ENCODE measurements around the gene ZBTB1.
"Not testable (repeated sequence)": the region's sequence is repeated elsewhere in the genome, so short reads cannot be mapped to it uniquely, and the experiment has no call there.

ZBTB1 gene

DNA sequence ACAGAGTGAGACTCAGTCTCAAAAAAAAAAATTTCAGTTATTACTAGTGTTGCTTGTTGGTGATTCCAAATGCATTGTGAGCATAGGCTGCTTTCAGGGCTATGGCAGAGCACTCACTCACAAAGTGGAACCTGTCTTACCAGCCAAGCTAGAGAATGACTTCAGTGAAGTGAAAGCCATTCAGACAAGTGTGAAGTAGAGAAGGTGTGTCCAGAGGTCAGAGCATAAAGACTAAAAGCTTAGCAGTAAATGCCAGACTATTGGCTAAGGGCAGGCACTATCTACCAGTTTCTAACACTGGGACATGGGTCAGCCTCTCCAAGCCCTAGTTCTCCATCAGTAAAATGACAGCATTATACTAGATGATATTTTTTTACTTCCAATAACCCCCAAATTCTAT lies 57.9 kb downstream of the ZBTB1 start:
- TF ChIP-seq, protein P1, sequence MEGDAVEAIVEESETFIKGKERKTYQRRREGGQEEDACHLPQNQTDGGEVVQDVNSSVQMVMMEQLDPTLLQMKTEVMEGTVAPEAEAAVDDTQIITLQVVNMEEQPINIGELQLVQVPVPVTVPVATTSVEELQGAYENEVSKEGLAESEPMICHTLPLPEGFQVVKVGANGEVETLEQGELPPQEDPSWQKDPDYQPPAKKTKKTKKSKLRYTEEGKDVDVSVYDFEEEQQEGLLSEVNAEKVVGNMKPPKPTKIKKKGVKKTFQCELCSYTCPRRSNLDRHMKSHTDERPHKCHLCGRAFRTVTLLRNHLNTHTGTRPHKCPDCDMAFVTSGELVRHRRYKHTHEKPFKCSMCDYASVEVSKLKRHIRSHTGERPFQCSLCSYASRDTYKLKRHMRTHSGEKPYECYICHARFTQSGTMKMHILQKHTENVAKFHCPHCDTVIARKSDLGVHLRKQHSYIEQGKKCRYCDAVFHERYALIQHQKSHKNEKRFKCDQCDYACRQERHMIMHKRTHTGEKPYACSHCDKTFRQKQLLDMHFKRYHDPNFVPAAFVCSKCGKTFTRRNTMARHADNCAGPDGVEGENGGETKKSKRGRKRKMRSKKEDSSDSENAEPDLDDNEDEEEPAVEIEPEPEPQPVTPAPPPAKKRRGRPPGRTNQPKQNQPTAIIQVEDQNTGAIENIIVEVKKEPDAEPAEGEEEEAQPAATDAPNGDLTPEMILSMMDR (IDR thresholded peaks at IDR 0.05; ENCODE audit: borderline replicate concordance, control extremely low read depth, extremely low read depth, insufficient read depth, missing control alignments) = no peak
- DNase-seq (ENCODE audit: low spot score) = no peak
- in situ Hi-C loops (cut with MboI; ENCODE audit: low sequenced_read_pairs, unreplicated experiment) = no loop called here

DNA sequence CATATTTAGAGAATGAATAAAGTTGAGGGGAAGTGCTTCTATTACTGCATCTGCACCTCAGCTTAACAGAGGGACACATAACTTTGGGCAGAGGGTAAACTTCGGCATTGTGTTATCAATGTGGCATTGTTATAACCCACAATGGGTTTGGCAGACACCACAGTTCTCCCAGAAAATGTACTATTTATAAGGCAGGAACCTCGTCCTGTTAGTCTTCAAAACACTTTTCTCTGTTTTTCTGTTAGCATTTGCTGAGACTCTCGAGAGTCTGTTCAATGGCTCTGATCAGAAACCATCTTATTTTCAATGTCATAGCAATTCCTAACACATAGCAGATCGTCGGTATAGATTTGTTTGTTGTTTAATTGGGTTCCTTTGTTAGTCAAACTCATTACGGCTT lies 59.1 kb downstream of the ZBTB1 start:
- TF ChIP-seq, protein P1 (IDR thresholded peaks at IDR 0.05; ENCODE audit: borderline replicate concordance, control extremely low read depth, extremely low read depth, insufficient read depth, missing control alignments) = no peak
- in situ Hi-C loops (cut with MboI; ENCODE audit: low sequenced_read_pairs, unreplicated experiment) = no loop called here
- DNase-seq (ENCODE audit: low spot score) = no peak

DNA sequence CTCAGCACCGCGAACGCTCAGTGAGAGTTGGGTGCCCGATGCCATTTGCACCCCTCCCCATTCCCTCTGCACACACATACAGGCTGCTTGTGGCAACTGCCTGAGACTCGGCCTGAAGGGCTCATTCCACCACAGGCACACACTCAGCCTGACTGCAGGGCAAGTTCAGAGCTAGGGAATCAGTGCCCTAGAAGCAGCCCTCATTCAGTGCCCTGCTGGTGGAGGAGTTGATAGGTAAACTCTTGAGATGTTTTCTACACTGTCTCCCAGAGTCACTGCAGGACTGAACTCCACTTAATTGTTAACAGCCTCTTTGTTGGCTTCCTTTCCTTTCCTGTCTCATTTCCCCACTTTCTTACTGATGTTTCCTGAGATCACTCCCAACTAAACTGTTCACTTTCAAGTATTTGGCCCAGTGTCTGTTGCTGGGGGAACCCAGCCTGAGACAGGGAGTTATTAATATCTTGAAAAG lies 62.1 kb downstream of the ZBTB1 start:
- in situ Hi-C loops (cut with MboI; ENCODE audit: low sequenced_read_pairs, unreplicated experiment) = no loop called here
- TF ChIP-seq, protein P1 (IDR thresholded peaks at IDR 0.05; ENCODE audit: borderline replicate concordance, control extremely low read depth, extremely low read depth, insufficient read depth, missing control alignments) = no peak
- DNase-seq (ENCODE audit: low spot score) = no peak

DNA sequence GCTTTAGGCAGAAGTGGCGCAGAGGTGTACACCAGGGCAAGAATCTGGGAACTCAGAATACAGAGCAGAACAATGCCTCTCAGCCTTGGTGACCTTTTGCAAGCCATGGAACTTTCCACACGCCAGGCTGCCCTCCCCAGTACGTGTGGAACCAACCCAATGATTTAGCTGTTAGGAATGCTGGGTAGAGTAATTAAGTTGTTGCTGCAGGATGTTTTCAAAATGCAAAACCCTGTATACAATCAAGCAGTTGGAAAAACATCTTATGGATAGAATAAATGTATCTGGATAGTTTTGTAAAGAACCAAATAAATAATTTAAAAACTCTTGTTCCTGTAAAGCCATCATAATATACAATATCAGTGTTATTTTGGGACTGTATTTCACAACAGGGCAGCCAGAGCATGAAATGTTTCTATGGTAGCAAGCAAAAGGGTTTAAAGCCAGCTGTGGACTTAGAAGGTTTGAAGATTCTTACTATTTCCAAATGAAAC lies 64.6 kb downstream of the ZBTB1 start:
- TF ChIP-seq, protein P1 (IDR thresholded peaks at IDR 0.05; ENCODE audit: borderline replicate concordance, control extremely low read depth, extremely low read depth, insufficient read depth, missing control alignments) = no peak
- in situ Hi-C loops (cut with MboI; ENCODE audit: low sequenced_read_pairs, unreplicated experiment) = no loop called here
- no peak for DNase-seq (ENCODE audit: low spot score)

DNA sequence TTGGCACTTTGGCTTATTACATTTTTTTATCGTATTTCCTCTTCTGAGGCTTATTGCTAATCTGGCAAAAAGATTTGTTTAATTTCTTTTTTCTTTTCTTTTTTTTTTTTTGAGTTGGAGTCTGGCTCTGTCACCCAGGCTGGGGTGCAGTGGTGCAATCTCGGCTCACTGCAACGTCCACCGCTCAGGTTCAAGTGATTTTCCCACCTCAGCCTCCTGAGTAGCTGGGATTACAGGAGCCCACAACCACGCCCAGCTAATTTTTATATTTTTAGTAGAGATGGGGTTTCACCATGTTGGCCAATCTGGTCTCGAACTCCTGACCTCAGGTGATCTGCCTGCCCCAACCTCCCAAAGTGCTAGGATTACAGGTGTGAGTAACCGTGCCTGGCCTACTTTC lies 65.1 kb downstream of the ZBTB1 start:
- DNase-seq (ENCODE audit: low spot score); in situ Hi-C loops (cut with MboI; ENCODE audit: low sequenced_read_pairs, unreplicated experiment): not testable (repeated sequence)

DNA sequence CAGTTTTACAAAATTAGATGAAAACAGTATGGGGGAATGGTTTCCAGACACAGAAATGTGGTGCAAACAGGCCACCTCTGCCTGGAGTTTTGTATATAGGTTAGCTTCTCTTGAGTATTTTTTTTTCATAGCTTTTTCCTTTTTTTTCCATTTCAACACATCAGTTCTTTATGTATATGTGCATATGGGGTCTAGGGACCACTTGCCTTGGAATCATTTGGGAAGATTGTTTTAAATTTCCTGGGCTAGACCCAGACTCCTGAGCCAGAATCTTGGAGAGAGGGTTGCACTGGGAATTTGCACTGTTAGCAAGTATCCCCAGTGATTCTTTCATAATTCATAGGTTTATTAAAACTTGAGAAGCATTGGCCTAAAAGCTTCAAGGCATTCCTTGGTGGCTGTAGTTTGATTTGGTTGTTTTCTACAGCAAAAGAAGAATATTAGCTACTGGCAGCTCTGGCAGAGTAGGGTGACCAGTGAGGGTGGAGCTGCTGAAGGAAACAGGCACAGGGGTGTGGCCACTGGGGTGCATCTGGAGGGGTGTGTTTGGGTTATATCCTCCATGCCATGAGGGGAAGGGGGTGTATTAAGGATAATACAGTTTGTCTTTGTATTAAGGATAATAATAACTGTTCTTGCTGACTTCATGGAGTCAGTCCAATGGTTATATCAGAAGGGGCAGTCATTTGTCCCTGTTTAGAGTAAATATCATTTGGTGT lies 68.0 kb downstream of the ZBTB1 start:
- DNase-seq (ENCODE audit: low spot score) = no peak
- TF ChIP-seq, protein P1 (IDR thresholded peaks at IDR 0.05; ENCODE audit: borderline replicate concordance, control extremely low read depth, extremely low read depth, insufficient read depth, missing control alignments) = no peak
- in situ Hi-C loops (cut with MboI; ENCODE audit: low sequenced_read_pairs, unreplicated experiment) = no loop called here

DNA sequence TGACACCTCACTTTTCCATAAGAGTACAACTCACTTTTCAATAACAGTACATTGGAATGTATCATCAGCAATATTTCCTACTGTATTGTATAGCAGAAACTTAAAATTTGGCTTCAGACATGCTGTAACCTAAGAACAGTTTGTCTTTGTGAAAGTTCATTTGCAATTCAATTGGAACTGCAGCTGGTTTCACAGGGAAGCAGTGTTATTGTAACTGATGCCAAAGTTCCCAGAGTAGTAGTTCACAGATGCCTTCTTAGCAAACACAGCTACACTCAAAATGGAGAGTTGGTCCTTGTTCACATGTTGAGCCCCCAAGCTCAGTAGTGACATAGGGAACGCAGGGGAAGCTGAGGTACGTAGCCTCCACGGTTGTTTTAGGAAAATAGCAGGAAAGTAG lies 68.5 kb downstream of the ZBTB1 start:
- TF ChIP-seq, protein P1 (IDR thresholded peaks at IDR 0.05; ENCODE audit: borderline replicate concordance, control extremely low read depth, extremely low read depth, insufficient read depth, missing control alignments) = no peak
- in situ Hi-C loops (cut with MboI; ENCODE audit: low sequenced_read_pairs, unreplicated experiment) = no loop called here
- DNase-seq (ENCODE audit: low spot score) = no peak
